Ascending aorta (tissue), 2 donors: ENCODE data around the gene GATC. TPM values are rescaled to one million over a fixed set of nuclear protein-coding genes. Genes with fewer than 3 reads are reported as not detected.

ENCODE experiments used
- DNase-seq, 2 donors: peaks; one replicate each; pipeline ENCODE4 v3.0.0-alpha.2; 2019; ENCODE audit warnings: low spot score in 2 of 2
- H3K27ac ChIP-seq, 2 donors: fragments of 200-600 bp; sonication (generic); one replicate each; pipeline ENCODE4 v1.5.1; 2016 to 2017; ENCODE audit warnings: mild to moderate bottlenecking in 1 of 2
- H3K27me3 ChIP-seq: fragments of 200-600 bp; sonication (generic); one replicate; pipeline ENCODE4 v1.5.1; 2017
- H3K36me3 ChIP-seq, 2 donors: fragments of 200-600 bp; sonication (generic); one replicate each; pipeline ENCODE4 v1.5.1; 2016
- H3K4me1 ChIP-seq, 2 donors: fragments of 200-600 bp; sonication (generic); one replicate each; pipeline ENCODE4 v1.5.1; 2016 to 2017; ENCODE audit warnings: mild to moderate bottlenecking in 1 of 2
- H3K4me3 ChIP-seq, 2 donors: fragments of 200-600 bp; sonication (generic); one replicate each; pipeline ENCODE4 v1.5.1; 2016 to 2017; ENCODE audit warnings: mild to moderate bottlenecking in 1 of 2
- H3K9me3 ChIP-seq, 2 donors: fragments of 200-600 bp; sonication (generic); one replicate each; pipeline ENCODE4 v1.5.1; 2016
- CTCF ChIP-seq, 3 experiments: fragments of 200-600 bp in 2 of 3; fragments of 450-650 bp in 1 of 3; sonication (generic) in 2 of 3; IDR thresholded peaks; one replicate each; pipeline ENCODE4 v1.5.1; 2016 to 2019; ENCODE audit warnings: antibody characterized with exemption in 3 of 3, mild to moderate bottlenecking in 1 of 3, moderate library complexity in 1 of 3
- intact Hi-C: fragments of 100-400 bp; cut with DNase I; formaldehyde crosslinking; loops from one replicate; pipeline ENCODE4 v1.15.1; 2023
- total RNA-seq: library from RNA; depleted of rRNA; stranded (reverse); fragments of >200 nt; gene quantifications from one replicate; pipeline ENCODE4 v1.1.0, GENCODE V29; 2016

Gene GATC
- total RNA-seq, 1 donor from 2014 or later = 6.2 TPM

- no peak for TF ChIP-seq CTCF (IDR thresholded peaks at IDR 0.05)
- Histone ChIP-seq H3K36me3 (peaks cover 78 to 85% of the 10 kb centered on the region in 2 donors), H3K27me3 (no peaks in the 10 kb centered on the region), H3K9me3 (no peaks in the 10 kb centered on the region), H3K27ac (no peak overlapping the region), H3K4me3 (no peak overlapping the region), H3K4me1 (peaks cover 0 to 13% of the 10 kb centered on the region in 2 donors)
- no peak for DNase-seq
- intact Hi-C loops = no loop called here
Measured at GRCh38 chr12:120462099-120462640, 15.9 kb downstream of the GATC start.

- no peak overlapping the region for H3K27ac ChIP-seq
- H3K9me3 ChIP-seq = no peaks in the 10 kb centered on the region
- peaks cover 64 to 74% of the 10 kb centered on the region in 2 donors for H3K36me3 ChIP-seq
- no peaks in the 10 kb centered on the region for H3K27me3 ChIP-seq
- intact Hi-C loops = no loop called here
- no peak overlapping the region for H3K4me3 ChIP-seq
- H3K4me1 ChIP-seq = peaks cover under 1 to 18% of the 10 kb centered on the region in 2 donors
- DNase-seq = no peak
- no peak for TF ChIP-seq CTCF (IDR thresholded peaks at IDR 0.05)
Measured at GRCh38 chr12:120463712-120464111, 17.5 kb downstream of the GATC start.

- Histone ChIP-seq H3K36me3 (peaks cover 44 to 53% of the 10 kb centered on the region in 2 donors), H3K27ac (no peak overlapping the region), H3K27me3 (no peaks in the 10 kb centered on the region), H3K9me3 (no peaks in the 10 kb centered on the region), H3K4me3 (no peak overlapping the region), H3K4me1 (peaks cover 8 to 27% of the 10 kb centered on the region in 2 donors)
- TF ChIP-seq CTCF (IDR thresholded peaks at IDR 0.05) = no peak
- no peak for DNase-seq
- intact Hi-C loops = no loop called here
Measured at GRCh38 chr12:120465756-120466155, 19.5 kb downstream of the GATC start.

GRCh38 chr12:120466560-120467315 lies 20.5 kb downstream of the GATC start:
- Histone ChIP-seq H3K27ac (no peak overlapping the region), H3K27me3 (no peaks in the 10 kb centered on the region), H3K4me3 (peak overlapping the region in 1 of 2 donors; percentile 2), H3K36me3 (peaks cover 36 to 43% of the 10 kb centered on the region in 2 donors), H3K9me3 (no peaks in the 10 kb centered on the region), H3K4me1 (peaks cover 8 to 32% of the 10 kb centered on the region in 2 donors)
- peak; percentile 25 to 46 (median 33) for TF ChIP-seq CTCF (IDR thresholded peaks at IDR 0.05)
- DNase-seq = no peak
- intact Hi-C loops = no loop called here

GRCh38 chr12:120467439-120467838 lies 21.2 kb downstream of the GATC start:
- intact Hi-C loops = no loop called here
- no peak for TF ChIP-seq CTCF (IDR thresholded peaks at IDR 0.05)
- peaks cover 8 to 32% of the 10 kb centered on the region in 2 donors for H3K4me1 ChIP-seq
- H3K27me3 ChIP-seq = no peaks in the 10 kb centered on the region
- H3K27ac ChIP-seq = no peak overlapping the region
- DNase-seq = no peak
- no peaks in the 10 kb centered on the region for H3K9me3 ChIP-seq
- H3K36me3 ChIP-seq = peaks cover 32 to 36% of the 10 kb centered on the region in 2 donors
- no peak overlapping the region for H3K4me3 ChIP-seq
